Measurements from ENCODE around the gene ARPC2.

ARPC2 gene

DNA sequence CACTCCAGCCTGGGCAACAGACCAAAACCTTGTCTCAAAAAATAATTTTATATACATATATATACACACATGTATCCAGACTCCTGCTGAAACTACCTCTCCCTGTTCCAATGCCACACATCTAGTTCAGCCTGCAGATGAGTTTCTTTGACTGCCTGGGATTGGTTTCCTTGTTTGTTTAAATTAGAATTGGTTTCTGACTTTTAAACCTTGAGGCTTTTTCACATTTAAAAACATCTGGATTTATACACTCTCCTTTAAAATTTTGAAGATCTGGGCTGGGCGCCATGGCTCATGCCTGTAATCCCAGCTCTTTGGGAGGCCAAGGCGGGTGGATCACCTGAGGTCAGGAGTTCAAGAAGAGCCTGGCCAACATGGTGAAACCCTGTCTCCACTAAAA is 28.5 kb upstream of the ARPC2 start:
- H3K4me3 ChIP-seq (ENCODE audit: control insufficient read depth, low read depth, low read length) = no peak overlapping the region
- no peak for DNase-seq (ENCODE audit: low read depth)
- no peak for TF ChIP-seq CTCF (IDR thresholded peaks at IDR 0.05; ENCODE audit: control insufficient read depth, insufficient read depth, low read depth, low read length, missing control alignments)

GRCh38 chr2:218192902-218193430 is 24.0 kb upstream of the ARPC2 start:
- DNase-seq (ENCODE audit: low read depth) = no peak
- H3K4me3 ChIP-seq (ENCODE audit: control insufficient read depth, low read depth, low read length) = no peak overlapping the region
- no peak for TF ChIP-seq CTCF (IDR thresholded peaks at IDR 0.05; ENCODE audit: control insufficient read depth, insufficient read depth, low read depth, low read length, missing control alignments)

DNA sequence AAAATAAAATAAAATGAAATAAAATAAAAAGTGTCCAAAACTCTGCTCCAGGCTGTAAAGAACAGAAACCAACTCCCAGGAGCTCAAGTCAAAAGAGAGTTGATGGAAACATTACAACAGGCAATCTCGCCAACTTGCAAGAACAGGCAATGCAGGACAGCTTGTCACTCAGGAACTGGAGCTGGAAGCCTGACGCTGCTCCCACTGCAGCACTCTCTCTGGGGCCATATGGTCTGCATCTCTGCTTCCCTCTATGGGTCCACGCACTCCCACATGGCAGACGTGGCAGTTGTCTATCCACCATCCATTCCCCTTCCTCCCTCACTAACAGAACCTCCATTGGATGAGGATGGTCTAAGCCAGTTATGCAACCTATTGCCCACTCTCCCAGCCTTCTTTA is 23.3 kb upstream of the ARPC2 start:
- no peak overlapping the region for H3K4me3 ChIP-seq (ENCODE audit: control insufficient read depth, low read depth, low read length)
- DNase-seq (ENCODE audit: low read depth) = no peak

GRCh38 chr2:218194880-218195279 is 22.1 kb upstream of the ARPC2 start:
- TF ChIP-seq CTCF (IDR thresholded peaks at IDR 0.05; ENCODE audit: control insufficient read depth, insufficient read depth, low read depth, low read length, missing control alignments) = no peak
- no peak overlapping the region for H3K4me3 ChIP-seq (ENCODE audit: control insufficient read depth, low read depth, low read length)
- DNase-seq (ENCODE audit: low read depth) = no peak

More for the DNA sequence above, 23.3 kb upstream of the ARPC2 start:
- no peak for TF ChIP-seq CTCF (IDR thresholded peaks at IDR 0.05; ENCODE audit: control insufficient read depth, insufficient read depth, low read depth, low read length, missing control alignments)

DNA sequence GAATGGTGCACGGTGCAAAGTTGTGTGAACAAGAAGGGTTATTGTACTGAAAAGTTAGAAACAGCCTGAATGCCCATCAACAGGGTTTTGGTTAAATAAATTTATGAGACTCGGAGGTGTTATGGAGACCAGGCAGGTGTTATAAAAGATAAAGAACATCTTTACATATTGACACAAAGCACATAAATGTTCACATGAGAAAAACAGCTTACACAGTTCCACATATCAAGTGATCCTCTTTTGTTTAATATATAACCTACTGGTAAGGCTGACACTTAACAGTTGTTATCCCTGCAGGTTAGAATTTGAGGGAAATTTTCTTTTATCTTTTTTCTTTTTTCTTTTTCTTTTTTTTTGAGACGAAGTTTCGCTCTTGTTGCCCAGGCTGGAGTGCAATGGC is 20.0 kb upstream of the ARPC2 start:
- DNase-seq (ENCODE audit: low read depth) = no peak
- no peak overlapping the region for H3K4me3 ChIP-seq (ENCODE audit: control insufficient read depth, low read depth, low read length)
- TF ChIP-seq CTCF (IDR thresholded peaks at IDR 0.05; ENCODE audit: control insufficient read depth, insufficient read depth, low read depth, low read length, missing control alignments) = no peak

DNA sequence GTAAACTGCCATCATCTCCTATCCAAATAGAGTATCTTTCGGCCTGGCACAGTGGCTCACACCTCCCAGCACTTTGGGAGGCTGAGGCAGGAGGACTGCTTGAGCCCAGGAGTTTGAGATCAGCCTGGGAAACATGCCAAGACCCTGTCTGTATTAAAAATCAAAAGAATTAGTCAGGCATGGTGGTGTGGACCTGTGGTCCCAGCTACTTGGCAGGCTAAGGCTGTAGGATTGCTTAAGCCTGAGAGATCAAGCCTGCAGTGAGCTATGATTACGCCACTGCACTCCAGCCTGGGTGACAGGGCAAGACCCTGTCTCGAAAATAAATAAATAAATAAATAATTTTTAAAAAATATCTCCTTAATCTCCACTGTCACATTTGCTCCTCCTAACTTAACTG is 14.7 kb upstream of the ARPC2 start:
- no peak for DNase-seq (ENCODE audit: low read depth)
- TF ChIP-seq CTCF (IDR thresholded peaks at IDR 0.05; ENCODE audit: control insufficient read depth, insufficient read depth, low read depth, low read length, missing control alignments) = no peak
- no peak overlapping the region for H3K4me3 ChIP-seq (ENCODE audit: control insufficient read depth, low read depth, low read length)

- no peak overlapping the region for H3K4me3 ChIP-seq (ENCODE audit: control insufficient read depth, low read depth, low read length)
- DNase-seq (ENCODE audit: low read depth) = no peak
- no peak for TF ChIP-seq CTCF (IDR thresholded peaks at IDR 0.05; ENCODE audit: control insufficient read depth, insufficient read depth, low read depth, low read length, missing control alignments)
Measured at GRCh38 chr2:218209078-218209477, 7.9 kb upstream of the ARPC2 start.

Measured in AG09309 (cell line).